HG03060 (cell line): ENCODE results near the gene CLDN14.
A peak's percentile ranks its signal among the peaks of the same experiment; 100 is the strongest.

Source experiments
- ATAC-seq: cut with Tn5 transposase; IDR thresholded peaks from one replicate; pipeline ENCODE4 v1.9.1; 2021; ENCODE audit warnings: low read depth, moderate number of reproducible peaks; ENCODE audit not compliant: unreplicated experiment

CLDN14 gene

GRCh38 chr21:36446301-36446700, 33.6 kb downstream of the CLDN14 start:
- ATAC-seq: no peak

GRCh38 chr21:36441715-36442114, 38.2 kb downstream of the CLDN14 start:
- ATAC-seq: no peak

- ATAC-seq: no peak
Observed at GRCh38 chr21:36437745-36438128, 42.2 kb downstream of the CLDN14 start.

DNA sequence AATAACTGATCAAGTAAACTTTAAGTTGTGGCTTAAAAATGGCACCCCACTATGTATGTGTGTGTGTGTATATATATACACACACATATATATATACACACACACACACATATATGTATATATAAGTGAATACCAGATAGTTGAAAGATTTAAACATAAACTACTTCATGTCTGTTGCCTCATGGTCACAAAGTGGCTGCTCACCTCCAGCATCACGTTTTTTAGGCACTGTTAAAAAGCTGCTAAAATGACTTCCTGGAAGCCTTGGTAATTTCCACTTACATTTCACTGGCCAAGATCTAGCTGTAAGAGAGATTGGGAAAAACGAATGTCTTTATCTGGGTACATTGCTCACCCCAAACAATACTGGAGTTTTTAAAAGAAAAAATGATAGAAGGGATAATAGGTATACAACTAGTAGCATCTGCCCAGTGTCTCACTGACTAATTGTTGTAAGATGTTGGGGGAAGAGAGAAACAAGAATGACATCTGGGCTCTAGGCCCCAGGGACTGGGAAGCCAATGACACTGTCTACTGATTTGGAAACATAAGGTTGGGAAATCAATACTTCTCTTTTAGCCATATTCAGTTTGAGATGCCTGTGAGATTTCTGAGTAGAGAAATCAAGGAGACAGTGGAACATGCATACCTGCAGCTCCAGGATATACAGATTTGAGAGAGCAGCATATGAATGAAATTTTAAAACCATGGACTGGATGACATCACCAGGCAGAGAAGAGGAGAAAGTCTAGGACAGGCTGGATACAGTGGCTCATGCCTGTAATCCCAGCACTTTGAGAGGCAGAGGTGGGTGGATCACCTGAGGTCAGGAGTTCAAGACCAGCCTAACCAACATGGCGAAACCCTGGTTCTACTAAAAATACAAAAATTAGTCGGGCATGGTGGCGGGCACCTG, 42.8 kb downstream of the CLDN14 start:
- no peak for ATAC-seq

- no peak for ATAC-seq
Observed at GRCh38 chr21:36434144-36434543, 45.8 kb downstream of the CLDN14 start.

- ATAC-seq: no peak
Observed at GRCh38 chr21:36433059-36433709, 46.7 kb downstream of the CLDN14 start.

DNA sequence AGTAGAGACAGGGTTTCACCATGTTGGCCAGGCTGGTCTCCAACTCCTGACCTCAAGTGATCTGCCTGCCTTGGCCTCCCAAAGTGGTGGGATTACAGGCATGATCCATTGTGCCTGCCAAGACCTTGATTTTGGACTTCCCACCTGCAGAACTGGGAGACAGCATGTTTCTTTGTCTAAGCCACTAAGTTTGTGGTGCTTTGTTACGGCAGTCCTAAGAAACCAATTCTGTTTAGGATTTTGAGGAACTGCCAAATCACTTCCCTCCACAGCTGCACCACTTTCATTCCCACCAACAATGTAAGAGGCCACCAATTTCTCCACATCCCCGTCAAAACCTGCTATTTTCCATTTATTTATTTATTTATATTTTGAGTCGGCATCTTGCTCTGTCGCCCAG, 48.7 kb downstream of the CLDN14 start:
- ATAC-seq: no peak

GRCh38 chr21:36430841-36431240, 49.1 kb downstream of the CLDN14 start:
- ATAC-seq: no peak

DNA sequence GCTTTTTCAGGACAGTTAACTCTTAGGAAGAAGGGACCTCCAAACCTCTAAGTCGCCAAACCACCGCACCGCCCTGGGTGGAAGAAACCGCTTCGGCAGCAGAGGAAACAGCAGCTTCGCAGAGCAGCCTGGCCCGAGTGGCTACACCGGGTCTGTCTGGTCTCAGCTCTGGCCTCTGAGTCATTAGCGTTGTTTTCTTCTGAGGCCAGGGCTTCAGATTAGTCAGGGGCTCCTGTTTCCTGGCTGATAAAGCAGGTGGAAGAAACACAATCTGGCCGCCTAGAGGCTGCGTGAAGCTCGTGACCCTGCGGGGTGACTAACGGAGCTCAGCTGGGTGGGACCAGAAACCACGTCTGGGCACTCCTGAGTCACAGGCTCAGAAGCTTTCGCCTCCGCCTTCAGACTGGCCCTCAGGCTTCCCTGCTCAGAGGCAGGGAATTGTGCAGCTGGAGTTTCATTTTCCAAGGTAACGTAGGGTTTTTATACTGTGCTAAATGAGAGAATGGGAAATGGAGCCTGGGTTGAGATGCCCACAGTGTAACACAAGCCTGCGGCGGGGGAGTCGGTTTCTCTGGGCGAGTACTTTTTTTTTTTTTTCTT, 49.9 kb downstream of the CLDN14 start:
- peak; percentile 82 for ATAC-seq

- no peak for ATAC-seq
Observed at GRCh38 chr21:36428761-36429432, 51.0 kb downstream of the CLDN14 start.

GRCh38 chr21:36427502-36427901, 52.4 kb downstream of the CLDN14 start:
- no peak for ATAC-seq

DNA sequence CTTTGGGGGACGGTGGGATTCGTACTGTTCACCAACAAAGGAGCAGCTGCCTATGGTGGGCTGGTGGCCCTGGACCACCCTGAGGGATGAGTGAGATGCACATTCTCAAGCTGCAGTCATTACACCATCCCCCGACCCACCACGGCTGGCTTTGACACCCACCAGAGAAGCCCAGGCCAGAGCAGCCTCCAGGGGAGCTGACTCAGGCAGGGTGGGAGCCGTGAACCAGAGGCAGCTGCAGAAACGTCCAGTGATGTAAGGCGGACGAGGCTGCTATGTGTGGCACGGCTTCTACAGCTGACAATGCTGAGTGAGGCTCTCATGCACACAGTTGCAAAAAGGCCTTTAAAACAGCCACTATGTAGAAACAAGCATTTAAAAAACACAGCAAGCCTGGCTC, 54.6 kb downstream of the CLDN14 start:
- ATAC-seq: no peak

DNA sequence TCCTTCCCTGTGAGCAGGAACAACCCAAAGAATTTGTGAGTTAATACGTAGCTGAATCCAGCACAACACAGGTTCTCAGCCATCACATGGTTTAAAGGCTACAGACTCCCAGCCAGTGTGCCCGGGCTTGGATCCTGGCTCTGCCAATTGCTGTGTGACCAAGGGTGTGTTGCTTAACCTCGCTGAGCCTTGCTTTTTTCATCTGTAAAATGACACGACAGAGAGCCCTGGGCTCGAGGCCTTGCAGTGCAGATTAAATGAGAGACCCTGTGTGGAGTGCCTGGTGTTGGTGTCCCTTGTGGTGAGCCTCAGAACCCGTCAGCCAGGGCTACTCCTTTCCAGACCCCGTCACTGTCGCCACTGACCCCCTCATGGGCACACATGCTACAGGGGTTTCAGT, 55.3 kb downstream of the CLDN14 start:
- no peak for ATAC-seq

GRCh38 chr21:36423771-36424433, 56.0 kb downstream of the CLDN14 start:
- no peak for ATAC-seq

DNA sequence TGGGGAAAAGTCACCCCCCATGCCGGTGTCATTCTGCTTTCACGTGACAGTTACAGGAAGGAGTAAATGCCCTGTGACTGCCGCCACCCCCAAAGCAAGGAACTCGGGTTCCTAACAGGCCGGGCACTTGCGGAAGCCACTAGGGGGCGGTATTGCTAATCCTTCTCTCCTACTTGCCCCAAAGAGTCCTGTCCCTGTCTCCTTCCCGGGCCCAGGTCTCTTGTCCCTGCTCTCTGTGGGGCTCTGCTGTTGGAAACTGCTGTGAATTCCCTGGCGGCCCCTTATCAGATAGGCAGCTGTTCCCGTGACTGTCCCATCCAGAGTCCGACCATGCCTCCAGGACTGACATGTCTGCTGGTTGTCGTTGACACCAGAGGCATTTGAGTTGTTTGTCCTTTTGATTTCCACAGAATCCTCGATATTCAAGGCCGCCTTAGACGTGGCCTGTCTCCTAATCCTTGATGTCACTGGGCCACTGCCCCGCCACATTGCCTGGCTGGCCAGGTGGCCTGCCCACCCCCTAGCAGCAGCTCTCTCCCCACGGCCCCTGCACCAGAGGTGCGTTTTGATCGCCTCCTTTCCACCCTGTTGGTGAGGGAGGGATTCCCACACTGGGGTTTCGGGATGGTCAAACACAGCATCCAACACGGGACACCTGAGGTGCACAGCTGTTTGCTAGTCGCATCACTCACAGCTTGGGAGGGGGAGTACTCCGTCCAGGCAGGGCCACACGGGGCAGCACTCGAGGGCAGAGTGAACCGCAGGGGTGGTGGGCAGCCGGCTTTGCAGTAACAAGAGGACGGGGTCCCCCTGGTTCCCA, 57.4 kb downstream of the CLDN14 start:
- ATAC-seq: no peak

DNA sequence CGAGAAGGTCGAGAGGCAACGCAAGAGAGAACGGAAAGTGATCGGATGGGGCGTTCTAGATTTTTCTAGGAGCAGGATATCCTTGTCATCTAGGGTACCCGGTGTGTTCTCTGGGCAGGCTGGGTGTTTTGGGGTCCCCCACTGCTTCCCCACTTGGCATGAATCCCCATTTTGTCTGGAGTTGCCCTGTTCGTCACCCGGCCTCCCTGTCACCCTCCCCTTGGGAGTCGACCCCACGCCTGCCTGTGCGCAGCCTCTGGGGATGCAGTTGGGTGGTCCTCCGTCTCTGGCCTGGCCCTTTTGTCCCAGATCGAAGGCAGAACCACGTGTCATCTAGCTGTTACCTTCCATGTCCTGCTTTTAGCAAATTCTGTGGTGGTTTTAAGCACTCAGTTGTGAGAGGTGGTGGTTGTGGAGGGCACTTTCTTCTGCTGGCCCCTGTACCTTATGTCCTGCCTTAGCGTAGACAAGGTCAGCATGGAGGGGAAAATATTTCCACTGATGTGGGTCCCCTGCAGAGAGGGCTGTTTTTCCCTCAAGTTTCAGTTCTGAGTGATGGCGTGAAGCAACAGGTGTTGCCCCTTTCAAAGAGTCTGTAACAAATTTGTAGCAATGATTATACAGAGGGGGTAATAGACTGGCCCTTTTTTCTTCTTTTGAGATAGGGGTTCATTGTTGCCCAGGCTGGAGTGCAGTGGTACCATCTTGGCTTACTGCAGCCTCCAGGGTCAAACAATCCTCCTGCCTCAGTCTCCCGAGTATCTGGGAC, 59.2 kb downstream of the CLDN14 start:
- no peak for ATAC-seq

- no peak for ATAC-seq
Observed at GRCh38 chr21:36419996-36420395, 59.9 kb downstream of the CLDN14 start.

GRCh38 chr21:36419241-36419640, 60.7 kb downstream of the CLDN14 start:
- ATAC-seq: no peak

DNA sequence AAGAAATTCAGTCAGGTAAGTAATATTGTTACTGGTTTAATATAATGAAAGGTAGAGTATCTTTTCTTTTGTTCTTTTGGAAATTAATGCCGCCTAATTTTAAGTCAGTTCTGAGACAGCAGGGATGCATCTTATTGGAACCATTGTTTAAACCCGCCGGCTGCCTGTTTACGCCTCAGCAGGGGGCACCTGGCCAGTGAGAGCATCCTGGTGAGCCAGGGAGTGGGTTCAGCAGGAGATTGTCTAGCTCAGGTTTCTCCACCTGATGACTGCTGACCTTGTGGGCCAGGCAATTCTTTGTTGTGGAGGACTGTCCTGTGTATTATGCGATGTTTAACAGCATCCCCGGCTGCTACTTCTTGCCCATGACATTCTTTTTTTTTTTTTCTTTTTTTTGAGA, 64.5 kb downstream of the CLDN14 start:
- ATAC-seq: no peak
